IPS-18a (cell line): ENCODE measurements around the gene HIVEP3.
"Not testable (repeated sequence)": the region's sequence is repeated elsewhere in the genome, so short reads cannot be mapped to it uniquely, and the experiment has no call there.

ENCODE experiments used
- H3K27ac ChIP-seq: one replicate; pipeline ENCODE4 v1.5.1; 2013; ENCODE audit warnings: low read length
- H3K27me3 ChIP-seq: one replicate; pipeline ENCODE4 v1.6.1; 2013; ENCODE audit warnings: mild to moderate bottlenecking, low read length; ENCODE audit not compliant: control insufficient read depth, insufficient read depth
- H3K36me3 ChIP-seq: one replicate; pipeline ENCODE4 v1.6.1; 2013; ENCODE audit warnings: low read depth, low read length; ENCODE audit not compliant: control insufficient read depth
- H3K4me1 ChIP-seq: one replicate; pipeline ENCODE4 v1.6.1; 2013; ENCODE audit warnings: low read depth, low read length; ENCODE audit not compliant: control insufficient read depth
- H3K4me3 ChIP-seq: one replicate; pipeline ENCODE4 v1.5.1; 2013; ENCODE audit warnings: low read length
- H3K9ac ChIP-seq: one replicate; pipeline ENCODE4 v1.6.1; 2013; ENCODE audit warnings: mild to moderate bottlenecking, low read length, moderate library complexity
- H3K9me3 ChIP-seq: one replicate; pipeline ENCODE4 v1.6.1; 2013; ENCODE audit warnings: low read depth, low read length; ENCODE audit not compliant: control insufficient read depth

The HIVEP3 gene

DNA sequence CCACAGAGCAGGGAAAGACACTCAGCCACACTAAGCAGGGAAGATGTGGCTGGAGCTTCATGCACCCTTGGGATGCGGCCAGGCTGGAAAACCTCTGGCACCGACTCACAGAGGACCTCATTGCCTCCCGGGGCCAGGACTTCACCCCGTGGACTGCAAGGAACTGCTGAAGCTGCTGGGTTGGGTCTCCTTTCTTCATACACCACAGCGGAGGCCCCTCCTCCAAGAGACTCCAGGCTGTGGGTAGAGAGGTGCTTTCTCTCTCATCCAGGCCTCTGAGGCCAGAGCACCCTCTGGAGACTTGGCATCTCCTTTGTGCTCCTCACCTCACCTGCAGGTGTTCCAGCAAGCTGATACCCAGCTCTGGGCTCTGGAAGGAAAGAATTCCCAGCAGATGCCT, 358.2 kb downstream of the HIVEP3 start:
- Histone ChIP-seq H3K4me1 (no peaks in the 10 kb centered on the region), H3K9me3 (no peaks in the 10 kb centered on the region), H3K27ac (no peak overlapping the region), H3K4me3 (no peak overlapping the region), H3K9ac (no peak overlapping the region), H3K36me3 (no peaks in the 10 kb centered on the region), H3K27me3 (no peaks in the 10 kb centered on the region)

DNA sequence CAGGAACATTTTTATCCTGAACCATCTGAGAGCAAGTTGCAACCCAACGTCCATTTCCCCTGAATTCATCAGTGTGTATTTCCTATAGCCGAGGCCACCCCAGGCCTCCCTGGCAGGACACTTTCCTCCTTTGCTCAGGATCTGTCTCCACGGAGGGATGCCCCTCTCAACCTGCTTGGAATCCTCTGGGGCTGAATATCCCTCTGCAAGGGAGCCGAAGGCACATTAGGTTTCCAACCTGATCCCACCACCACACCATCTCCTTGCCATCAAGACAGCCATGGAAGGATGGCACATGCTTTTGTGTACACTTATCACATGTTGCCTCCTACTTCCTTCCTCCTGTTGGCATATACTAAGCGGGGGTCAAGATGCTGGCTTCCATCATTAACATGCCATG, 359.4 kb downstream of the HIVEP3 start:
- no peaks in the 10 kb centered on the region for H3K36me3 ChIP-seq
- H3K9ac ChIP-seq, result no peak overlapping the region
- H3K27me3 ChIP-seq, result no peaks in the 10 kb centered on the region
- H3K9me3 ChIP-seq, result no peaks in the 10 kb centered on the region
- H3K4me3 ChIP-seq, result no peak overlapping the region
- H3K27ac ChIP-seq, result no peak overlapping the region
- no peaks in the 10 kb centered on the region for H3K4me1 ChIP-seq

DNA sequence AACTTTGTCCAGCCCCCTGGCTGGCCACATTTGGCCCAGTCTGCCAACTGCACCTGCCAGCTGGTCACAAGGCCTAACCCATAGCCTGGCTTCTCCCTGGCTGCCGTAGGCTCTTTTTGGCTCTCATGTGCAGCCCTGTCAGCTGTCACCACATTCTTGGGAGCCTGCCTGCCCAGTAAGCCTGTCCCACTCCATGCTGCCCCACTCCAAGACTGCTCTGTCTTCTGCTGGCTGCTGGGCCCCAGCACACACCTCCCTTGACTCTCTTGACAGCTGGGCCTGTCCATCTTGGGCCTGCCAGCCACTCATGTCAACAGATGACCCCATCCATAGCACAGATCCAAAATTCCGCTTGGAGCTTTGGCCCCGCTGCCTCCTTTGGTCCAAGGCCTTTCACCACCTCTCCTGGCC, 360.0 kb downstream of the HIVEP3 start:
- no peak overlapping the region for H3K4me3 ChIP-seq
- no peaks in the 10 kb centered on the region for H3K4me1 ChIP-seq
- H3K27ac ChIP-seq, result no peak overlapping the region
- no peaks in the 10 kb centered on the region for H3K9me3 ChIP-seq
- H3K36me3 ChIP-seq, result no peaks in the 10 kb centered on the region
- no peak overlapping the region for H3K9ac ChIP-seq
- H3K27me3 ChIP-seq, result no peaks in the 10 kb centered on the region

DNA sequence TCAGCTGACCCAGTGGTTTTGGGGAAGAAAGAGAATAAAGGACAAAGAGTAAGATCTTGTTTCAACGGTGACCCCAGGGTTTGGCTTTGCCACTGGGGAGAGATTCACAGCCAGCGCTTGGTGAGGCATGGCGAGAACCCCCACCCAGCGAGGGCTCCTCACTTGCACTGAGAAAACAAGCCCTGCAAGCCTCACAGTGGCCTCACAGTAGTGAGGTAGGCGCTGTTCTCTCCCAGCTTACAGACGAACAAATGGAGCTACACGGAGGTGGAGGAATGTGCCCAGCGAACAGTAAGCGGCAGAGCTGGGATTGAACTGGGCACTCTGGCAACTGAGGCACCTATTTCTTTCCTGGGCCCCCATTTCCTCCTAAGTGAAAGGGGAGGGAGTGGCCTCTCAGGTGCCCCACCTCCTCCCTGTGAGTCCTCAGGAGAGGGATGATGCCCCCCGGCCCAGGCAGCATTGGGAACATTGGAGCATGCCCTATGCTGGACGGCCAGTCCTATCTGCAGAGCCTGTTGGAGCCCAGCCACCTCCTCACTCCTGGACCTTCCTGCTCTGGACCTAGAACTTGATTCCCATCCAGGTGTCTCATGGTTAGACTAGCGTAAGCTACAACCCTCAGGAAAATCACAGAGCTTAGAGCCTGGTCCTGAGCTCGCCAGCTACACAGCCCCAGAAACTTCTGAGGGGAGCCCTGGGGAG, 360.8 kb downstream of the HIVEP3 start:
- Histone ChIP-seq H3K4me3 (no peak overlapping the region), H3K27me3 (no peaks in the 10 kb centered on the region), H3K36me3 (no peaks in the 10 kb centered on the region), H3K9me3 (no peaks in the 10 kb centered on the region), H3K27ac (no peak overlapping the region), H3K9ac (no peak overlapping the region), H3K4me1 (no peaks in the 10 kb centered on the region)

GRCh38 chr1:41554746-41555145, 364.0 kb downstream of the HIVEP3 start:
- H3K27ac ChIP-seq, H3K4me1 ChIP-seq, H3K4me3 ChIP-seq, H3K36me3 ChIP-seq, H3K9ac ChIP-seq, H3K9me3 ChIP-seq, H3K27me3 ChIP-seq: not testable (repeated sequence)

- no peaks in the 10 kb centered on the region for H3K27me3 ChIP-seq
- no peak overlapping the region for H3K4me3 ChIP-seq
- H3K9me3 ChIP-seq, result no peaks in the 10 kb centered on the region
- no peak overlapping the region for H3K9ac ChIP-seq
- H3K36me3 ChIP-seq, result no peaks in the 10 kb centered on the region
- no peaks in the 10 kb centered on the region for H3K4me1 ChIP-seq
- H3K27ac ChIP-seq, result no peak overlapping the region
Measured at GRCh38 chr1:41547781-41548560, 370.8 kb downstream of the HIVEP3 start.

DNA sequence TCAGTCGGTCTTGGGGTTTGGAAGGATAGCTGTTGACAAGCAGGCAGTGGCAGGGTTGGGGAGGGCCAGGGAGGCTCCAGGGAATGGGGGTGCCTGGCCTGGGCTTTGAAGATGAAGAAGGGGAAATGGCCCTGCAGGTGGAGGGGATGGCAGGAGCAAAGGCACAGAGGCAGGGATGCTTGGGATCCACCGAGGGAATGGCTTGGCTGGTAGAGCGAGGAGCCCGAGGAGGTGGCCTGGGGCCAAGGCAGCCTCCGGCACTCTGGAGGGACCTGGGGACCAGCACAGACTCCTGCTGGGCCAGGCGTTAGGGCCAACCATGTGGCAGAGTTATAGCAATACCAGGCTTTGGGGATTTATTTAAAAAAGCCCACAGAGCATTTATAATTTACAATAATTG, 371.4 kb downstream of the HIVEP3 start:
- no peaks in the 10 kb centered on the region for H3K27me3 ChIP-seq
- no peaks in the 10 kb centered on the region for H3K36me3 ChIP-seq
- no peak overlapping the region for H3K27ac ChIP-seq
- no peaks in the 10 kb centered on the region for H3K9me3 ChIP-seq
- no peak overlapping the region for H3K4me3 ChIP-seq
- H3K9ac ChIP-seq, result no peak overlapping the region
- no peaks in the 10 kb centered on the region for H3K4me1 ChIP-seq

DNA sequence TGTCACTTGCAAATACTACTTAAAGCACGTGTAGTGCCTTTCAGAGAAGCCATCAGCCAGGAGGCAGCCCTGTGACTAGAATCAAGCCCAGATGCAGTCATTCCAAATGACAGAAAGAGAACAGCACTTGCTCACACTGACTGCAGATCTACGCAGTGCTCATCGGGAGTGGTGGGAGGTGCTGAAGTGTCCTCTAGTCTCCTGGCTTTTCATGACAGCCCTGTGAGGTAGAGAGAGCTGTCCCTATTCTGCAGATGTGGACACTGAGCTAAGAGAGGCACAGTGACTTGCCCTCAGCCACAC, 371.9 kb downstream of the HIVEP3 start:
- H3K4me3 ChIP-seq, result no peak overlapping the region
- H3K27ac ChIP-seq, result no peak overlapping the region
- no peaks in the 10 kb centered on the region for H3K36me3 ChIP-seq
- H3K27me3 ChIP-seq, result no peaks in the 10 kb centered on the region
- no peaks in the 10 kb centered on the region for H3K4me1 ChIP-seq
- no peaks in the 10 kb centered on the region for H3K9me3 ChIP-seq
- H3K9ac ChIP-seq, result no peak overlapping the region

GRCh38 chr1:41545996-41546832, 372.5 kb downstream of the HIVEP3 start:
- H3K36me3 ChIP-seq, result no peaks in the 10 kb centered on the region
- no peak overlapping the region for H3K9ac ChIP-seq
- no peak overlapping the region for H3K4me3 ChIP-seq
- no peaks in the 10 kb centered on the region for H3K9me3 ChIP-seq
- no peaks in the 10 kb centered on the region for H3K4me1 ChIP-seq
- no peaks in the 10 kb centered on the region for H3K27me3 ChIP-seq
- H3K27ac ChIP-seq, result no peak overlapping the region

- no peaks in the 10 kb centered on the region for H3K9me3 ChIP-seq
- no peak overlapping the region for H3K4me3 ChIP-seq
- no peaks in the 10 kb centered on the region for H3K36me3 ChIP-seq
- H3K27ac ChIP-seq, result no peak overlapping the region
- H3K9ac ChIP-seq, result no peak overlapping the region
- H3K27me3 ChIP-seq, result no peaks in the 10 kb centered on the region
- H3K4me1 ChIP-seq, result no peaks in the 10 kb centered on the region
Measured at GRCh38 chr1:41542196-41542930, 376.4 kb downstream of the HIVEP3 start.

- H3K4me1 ChIP-seq, result no peaks in the 10 kb centered on the region
- no peak overlapping the region for H3K4me3 ChIP-seq
- no peak overlapping the region for H3K27ac ChIP-seq
- H3K36me3 ChIP-seq, result no peaks in the 10 kb centered on the region
- no peaks in the 10 kb centered on the region for H3K27me3 ChIP-seq
- H3K9me3 ChIP-seq, result no peaks in the 10 kb centered on the region
- H3K9ac ChIP-seq, result no peak overlapping the region
Measured at GRCh38 chr1:41541592-41541952, 377.1 kb downstream of the HIVEP3 start.
